Measurements from ENCODE around the gene ZSCAN32. TPM values are rescaled to one million over a fixed set of nuclear protein-coding genes. Genes with fewer than 3 reads are reported as not detected.
A peak's percentile ranks its signal among the peaks of the same experiment; 100 is the strongest.

ZSCAN32 gene
- polyA plus RNA-seq, 2 of the 4 experiments (the other 2 are of a cell fraction), result 12.4 to 29.4 TPM

DNA sequence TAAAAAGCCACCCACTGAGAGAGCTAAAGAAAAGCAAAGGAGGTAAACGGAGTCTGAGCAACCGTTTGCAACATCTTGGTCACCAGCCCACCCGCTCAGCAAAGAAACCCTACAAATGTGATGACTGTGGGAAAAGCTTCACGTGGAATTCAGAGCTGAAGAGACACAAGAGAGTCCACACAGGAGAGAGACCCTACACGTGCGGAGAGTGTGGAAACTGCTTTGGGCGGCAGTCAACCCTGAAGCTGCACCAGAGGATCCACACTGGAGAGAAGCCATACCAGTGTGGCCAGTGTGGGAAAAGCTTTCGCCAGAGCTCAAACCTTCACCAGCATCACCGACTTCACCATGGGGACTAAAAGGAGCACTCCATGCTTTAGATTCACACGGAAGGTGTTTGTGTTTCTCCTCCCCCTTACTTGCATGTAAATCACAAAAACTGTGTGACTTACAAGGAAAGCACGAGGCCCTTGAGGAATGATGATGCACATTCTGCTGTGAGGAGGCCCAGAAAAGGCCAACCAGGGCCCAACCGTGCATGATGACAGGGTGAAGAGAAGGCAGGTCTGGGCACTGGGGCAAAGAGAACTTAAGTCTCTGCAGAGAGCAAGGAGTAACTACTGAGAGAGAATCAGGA is 7.9 kb upstream of the ZSCAN32 start (continued):
- peak; percentile 55 for TF ChIP-seq MAFK (IDR thresholded peaks at IDR 0.05; ENCODE audit: partially characterized antibody)
- TF ChIP-seq MAZ (IDR thresholded peaks at IDR 0.05; ENCODE audit: borderline replicate concordance, low read depth, low read length), result no peak
- no peak for TF ChIP-seq CHD4 (IDR thresholded peaks at IDR 0.05; ENCODE audit: borderline replicate concordance)

- no peak; a peak in 1 of 6 replicates for ATAC-seq
- ChIA-PET CTCF (interaction anchor here (0.6 to 1.5 kb wide), 6 partner anchors 10 to 288 kb away, joined by 3 read pairs; no protein-coding TSS in a partner anchor), POLR2A (interaction anchor here (0.8 to 2.7 kb wide), 7 partner anchors 18 to 316 kb away, joined by 3 to 16 read pairs (median 7); partner anchors contain the start of genes NAA60, TRAP1, ZNF263 and ZNF597)
- WGBS (ENCODE audit: missing lambda C conversion rate), result 54% methylated on average over 17 of the region's 17 CpGs
- peak overlapping the region; percentile 75 for H3K4me3 ChIP-seq
- no peak for FAIRE-seq
- H3K9me3 ChIP-seq, result peaks cover 67% of the 10 kb centered on the region
- peak overlapping the region; percentile 82 to 94 for H3K27ac ChIP-seq
- peak; percentile 23 to 29 for DNase-seq (ENCODE audit: low read depth in 1 of 2, low spot score in 1 of 2)
- no peaks in the 10 kb centered on the region for H3K4me1 ChIP-seq
- H3K4me2 ChIP-seq, result peak overlapping the region; percentile 87
- TF ChIP-seq KDM5A (IDR thresholded peaks at IDR 0.05), result no peak
- no peak for TF ChIP-seq HES2 (IDR thresholded peaks at IDR 0.05)
- TF ChIP-seq RAD21 (conservative IDR thresholded peaks at IDR 0.05 in 1 of 2, IDR thresholded peaks at IDR 0.05 in 1 of 2), result no peak
- no peak for TF ChIP-seq MAFK (IDR thresholded peaks at IDR 0.05; ENCODE audit: partially characterized antibody)
These were observed 1.1 kb upstream of the ZSCAN32 start for GRCh38 chr16:3401719-3402397.

GRCh38 chr16:3400446-3400778 is 392 bp downstream of the ZSCAN32 start:
- H3K4me1 ChIP-seq, result no peaks in the 10 kb centered on the region
- ChIA-PET CTCF (interaction anchor here (0.8 to 2.1 kb wide), 2 partner anchors 17 to 40 kb away, joined by 3 to 10 read pairs; no protein-coding TSS in a partner anchor), POLR2A (interaction anchor here (1.0 to 2.7 kb wide), 7 partner anchors 10 to 118 kb away, joined by 3 to 16 read pairs (median 9); partner anchors contain the start of genes NAA60, ZNF263 and ZNF597)
- FAIRE-seq (no peak), DNase-seq (ENCODE audit: low read depth in 1 of 2, low spot score in 1 of 2) (no peak), ATAC-seq (no peak; a peak in 1 of 6 replicates)
- H3K27ac ChIP-seq, result peak overlapping the region; percentile 85 to 94
- no peak for TF ChIP-seq NPAS2 (CRISPR knock-in tag; IDR thresholded peaks at IDR 0.05; ENCODE audit: borderline replicate concordance)
- no peak for TF ChIP-seq PBX3 (IDR thresholded peaks at IDR 0.05)
- no peak for TF ChIP-seq KDM5A (IDR thresholded peaks at IDR 0.05)
- 0 out of 2 replicates have a peak, but pooled peaks have one; percentile 42 for TF ChIP-seq TP53 (CRISPR knock-in tag; IDR thresholded peaks at IDR 0.05)
- no peak for TF ChIP-seq ZC3H11A (IDR thresholded peaks at IDR 0.05)
- peaks cover 67% of the 10 kb centered on the region for H3K9me3 ChIP-seq
- H3K4me2 ChIP-seq, result peak overlapping the region; percentile 86
- WGBS (ENCODE audit: missing lambda C conversion rate), result under 1% methylated on average over 18 of the region's 18 CpGs
- H3K4me3 ChIP-seq, result peak overlapping the region; percentile 75

GRCh38 chr16:3389663-3390338 is 11.0 kb downstream of the ZSCAN32 start:
- WGBS (ENCODE audit: missing lambda C conversion rate), result 85% methylated on average over 8 of the region's 9 CpGs
- ATAC-seq (no peak), FAIRE-seq (no peak), DNase-seq (ENCODE audit: low read depth in 1 of 2, low spot score in 1 of 2) (no peak)
- peaks cover 83% of the 10 kb centered on the region for H3K9me3 ChIP-seq
- H3K27ac ChIP-seq, result no peak overlapping the region
- CTCF ChIA-PET, result interaction anchor here (0.6 kb wide), 2 partner anchors 12 to 111 kb away, joined by 3 read pairs; no protein-coding TSS in a partner anchor
- H3K4me3 ChIP-seq, result no peak overlapping the region
- no peak overlapping the region for H3K4me2 ChIP-seq
- POLR2A ChIA-PET, result no interaction called here
- no peaks in the 10 kb centered on the region for H3K4me1 ChIP-seq
- TF ChIP-seq POLR2A (IDR thresholded peaks at IDR 0.05; ENCODE audit: low read length) (peak; percentile 16; the same call in 1 of the 2 replicates), RARB (CRISPR knock-in tag; IDR thresholded peaks at IDR 0.05) (no peak)

DNA sequence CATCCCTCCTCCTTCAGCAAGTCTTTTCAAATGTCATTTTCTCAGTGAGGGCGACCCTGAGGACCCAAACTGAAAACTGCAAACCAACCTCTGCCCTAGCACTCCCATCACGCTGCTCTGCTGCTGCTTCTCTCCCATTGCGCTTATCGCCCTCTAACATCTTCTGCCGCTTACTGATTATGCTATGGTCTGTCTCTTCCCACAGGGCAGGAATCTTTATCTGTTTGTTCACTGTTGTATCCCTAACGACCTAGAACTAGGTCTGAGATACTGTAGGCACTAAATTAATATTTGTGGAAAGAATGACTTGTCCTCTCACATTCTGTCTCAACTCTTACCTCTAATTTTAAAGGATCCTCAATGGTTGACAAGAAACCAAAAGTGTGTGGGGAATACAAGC is 12.5 kb downstream of the ZSCAN32 start:
- Histone ChIP-seq H3K4me2 (no peak overlapping the region), H3K4me1 (no peaks in the 10 kb centered on the region), H3K27ac (no peak overlapping the region), H3K4me3 (no peak overlapping the region), H3K9me3 (peaks cover 83% of the 10 kb centered on the region)
- ChIA-PET POLR2A (no interaction called here), CTCF (no interaction called here)
- WGBS (ENCODE audit: missing lambda C conversion rate), result 90% methylated on average over 6 of the region's 6 CpGs
- no peak for DNase-seq (ENCODE audit: low read depth in 1 of 2, low spot score in 1 of 2)
- TF ChIP-seq GATA3 (IDR thresholded peaks at IDR 0.05; ENCODE audit: borderline replicate concordance), result no peak
- TF ChIP-seq CHD2 (IDR thresholded peaks at IDR 0.05; ENCODE audit: low read length, partially characterized antibody), result no peak
- no peak for TF ChIP-seq ZSCAN20 (CRISPR knock-in tag; IDR thresholded peaks at IDR 0.05)
- no peak for TF ChIP-seq RNF2 (IDR thresholded peaks at IDR 0.05; ENCODE audit: borderline replicate concordance, low read depth)
- TF ChIP-seq ESRRA (IDR thresholded peaks at IDR 0.05; ENCODE audit: borderline replicate concordance, low read length), result no peak
- TF ChIP-seq CHD4 (IDR thresholded peaks at IDR 0.05; ENCODE audit: borderline replicate concordance), result no peak
- no peak for TF ChIP-seq PBX3 (IDR thresholded peaks at IDR 0.05)
- TF ChIP-seq MAX (IDR thresholded peaks at IDR 0.05), result no peak
- no peak for TF ChIP-seq EP300 (IDR thresholded peaks at IDR 0.05)
- TF ChIP-seq FOSL2 (IDR thresholded peaks at IDR 0.05), result no peak
- TF ChIP-seq FOSL2 (CRISPR knock-in tag; IDR thresholded peaks at IDR 0.05), result no peak
- no peak for FAIRE-seq
- no peak for ATAC-seq
